Stimulated activated naive CD4-positive, alpha-beta T cell (primary cell): ENCODE measurements around the gene TMOD4.
"Not testable (repeated sequence)": the region's sequence is repeated elsewhere in the genome, so short reads cannot be mapped to it uniquely, and the experiment has no call there.

Experiments used
- DNase-seq, 6 experiments: peaks; one replicate each; lab custom pipeline; 2025; lab: John Stamatoyannopoulos, UW

TMOD4 gene

GRCh38 chr1:151175863-151176262 is at the start of gene TMOD4:
Gene TMOD4, minus strand, starts transcription at chr1:151175981. Its CDS starts 1,106 bp downstream, at chr1:151174875.
- DNase-seq, result peak in 1 of 6 experiments; percentile 17

- no peak for DNase-seq
Measured at GRCh38 chr1:151222130-151222529, 46.3 kb upstream of the TMOD4 start.

GRCh38 chr1:151221616-151222015 is 45.8 kb upstream of the TMOD4 start:
- no peak for DNase-seq

GRCh38 chr1:151213560-151213959 is 37.8 kb upstream of the TMOD4 start:
- DNase-seq, result no peak

GRCh38 chr1:151211972-151212705 is 36.4 kb upstream of the TMOD4 start:
- DNase-seq, result peak in 1 of 6 experiments; percentile 7

- DNase-seq, result no peak
Measured at GRCh38 chr1:151210830-151211229, 35.0 kb upstream of the TMOD4 start.

- not testable (repeated sequence) for DNase-seq
Measured at GRCh38 chr1:151205381-151205965, 29.7 kb upstream of the TMOD4 start.

- DNase-seq, result peak in 2 of 6 experiments; percentile 3 to 4
Measured at GRCh38 chr1:151199873-151200581, 24.2 kb upstream of the TMOD4 start.

GRCh38 chr1:151198254-151199127 is 22.7 kb upstream of the TMOD4 start, which contains the start of gene PIP5K1A:
Gene PIP5K1A, plus strand, starts transcription at chr1:151198552. Its CDS starts 445 bp downstream, at chr1:151198997.
- DNase-seq, result peak; percentile 96 to 99 (median 97)

GRCh38 chr1:151197863-151198253 is 22.1 kb upstream of the TMOD4 start:
- DNase-seq, result no peak

GRCh38 chr1:151196292-151196800 is 20.6 kb upstream of the TMOD4 start:
- peak in 5 of 6 experiments; percentile 30 to 68 (median 52) for DNase-seq

GRCh38 chr1:151194894-151195594 is 19.3 kb upstream of the TMOD4 start:
- not testable (repeated sequence) for DNase-seq

GRCh38 chr1:151193856-151194255 is 18.1 kb upstream of the TMOD4 start:
- DNase-seq, result no peak

- DNase-seq, result no peak
Measured at GRCh38 chr1:151193304-151193703, 17.5 kb upstream of the TMOD4 start.

GRCh38 chr1:151192047-151192446 is 16.3 kb upstream of the TMOD4 start:
- DNase-seq, result no peak

- peak; percentile 77 to 85 (median 82) for DNase-seq
Measured at GRCh38 chr1:151189637-151190445, 14.1 kb upstream of the TMOD4 start, which contains the start of gene VPS72. Gene VPS72, minus strand, starts transcription at chr1:151190197. Its CDS starts 76 bp downstream, at chr1:151190121.

GRCh38 chr1:151188667-151189066 is 12.9 kb upstream of the TMOD4 start:
- DNase-seq, result not testable (repeated sequence)

GRCh38 chr1:151187205-151187604 is 11.4 kb upstream of the TMOD4 start:
- DNase-seq, result no peak

GRCh38 chr1:151184211-151184610 is 8.4 kb upstream of the TMOD4 start:
- DNase-seq, result no peak

- no peak for DNase-seq
Measured at GRCh38 chr1:151176514-151177045, 799 bp upstream of the TMOD4 start.
